CD4-positive, alpha-beta T cell treated with Interferon gamma for 1 hour (primary cell): Measurements from ENCODE around the gene PPP2R2D.

ENCODE experiments used
- DNase-seq: peaks from one replicate; pipeline ENCODE4 v3.0.0-alpha.2; 2020

Gene PPP2R2D

DNA sequence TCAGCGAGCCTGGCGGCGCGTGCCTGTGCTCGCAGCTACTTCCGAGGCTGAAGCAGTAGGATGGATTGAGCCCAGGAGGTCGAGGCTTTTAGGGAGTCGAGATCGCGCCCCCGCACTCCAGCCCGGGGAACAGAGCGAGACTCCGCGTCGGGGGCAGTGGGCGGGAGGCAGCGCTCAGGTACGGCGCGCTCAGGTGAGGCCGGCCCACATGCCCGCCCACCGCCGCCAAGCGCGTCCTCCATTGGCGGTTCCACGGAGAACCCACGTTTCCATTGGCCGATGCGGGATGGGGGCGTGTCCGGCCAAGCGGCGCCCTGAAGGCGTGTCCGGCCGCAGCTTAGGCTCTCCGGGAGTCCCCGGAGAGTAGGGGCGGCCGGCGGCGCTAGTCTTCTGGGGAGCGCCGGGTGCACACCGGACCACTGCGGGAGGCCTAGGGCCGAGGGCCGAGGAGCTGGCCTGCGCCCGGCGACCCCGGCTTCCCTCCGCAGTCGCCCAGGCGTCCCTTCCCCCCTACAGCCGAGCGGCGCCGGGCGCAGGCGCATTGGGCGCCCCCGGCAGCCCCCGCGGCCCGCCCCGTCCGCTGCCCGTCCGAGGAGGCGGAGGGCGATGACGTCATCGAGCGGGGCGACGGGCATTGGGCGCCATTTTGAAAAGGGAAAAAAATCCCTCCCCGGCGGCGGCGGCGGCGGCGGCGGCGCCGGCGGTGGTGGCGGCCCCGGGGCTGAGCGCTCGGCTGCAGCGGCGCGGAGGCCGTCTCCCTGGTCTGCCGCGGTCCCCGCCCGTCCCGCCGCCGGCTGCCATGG lies at the start of gene PPP2R2D:
Gene PPP2R2D, plus strand, starts transcription at position 659 of the 803 bp plus-strand sequence. Its CDS starts 141 bp downstream, at position 800.
- DNase-seq, result peak; percentile 94

DNA sequence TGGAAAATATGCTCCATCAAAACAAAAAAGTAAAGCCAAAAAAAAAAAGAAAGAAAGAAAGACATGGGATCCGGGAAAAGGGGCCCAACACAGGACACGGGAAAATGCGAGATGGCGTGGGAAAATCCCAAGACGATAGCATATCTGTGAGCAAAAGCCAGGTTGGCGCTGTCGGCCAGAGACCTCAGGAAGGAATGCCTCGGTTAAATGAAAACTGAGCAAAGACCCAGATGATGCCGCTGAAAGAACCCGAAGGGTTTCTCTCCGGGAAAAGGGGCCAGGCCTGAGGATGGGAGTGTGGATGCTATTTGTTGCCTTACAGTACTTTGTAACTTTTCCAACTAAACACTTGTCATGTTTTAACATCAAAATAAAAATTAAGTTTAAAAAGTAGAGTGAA lies 49.5 kb upstream of the PPP2R2D start:
- DNase-seq, result no peak

DNA sequence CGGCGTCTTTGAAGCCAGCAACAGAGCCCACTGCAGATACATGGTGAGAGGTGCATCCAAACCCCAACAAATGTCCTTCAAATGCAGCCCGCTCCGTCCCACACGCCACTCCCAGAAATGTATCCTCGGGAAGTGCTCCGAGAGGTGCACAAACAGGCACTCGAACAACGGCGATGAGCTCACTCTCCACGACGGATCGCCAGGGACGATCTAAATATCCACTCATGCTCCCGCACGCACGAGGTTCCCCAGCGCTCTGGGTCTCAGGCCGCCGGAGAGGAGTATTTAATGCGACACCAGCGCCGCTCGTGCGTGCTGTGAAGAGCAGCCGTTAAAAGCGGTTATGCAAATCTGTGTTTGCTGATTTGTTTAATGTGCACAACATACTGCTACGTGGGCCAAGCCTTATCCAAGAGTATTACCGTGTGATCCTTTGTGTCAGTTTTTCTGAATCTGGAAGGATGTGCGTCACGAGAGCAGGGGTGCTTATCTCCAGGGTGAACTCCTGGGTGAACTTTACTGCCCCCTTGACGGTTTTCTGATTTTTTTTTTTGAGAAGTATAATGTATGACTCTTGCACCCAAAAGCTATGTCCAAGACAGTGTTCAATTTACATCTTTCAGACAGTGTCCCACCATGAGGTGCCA lies 48.5 kb upstream of the PPP2R2D start:
- no peak for DNase-seq

DNA sequence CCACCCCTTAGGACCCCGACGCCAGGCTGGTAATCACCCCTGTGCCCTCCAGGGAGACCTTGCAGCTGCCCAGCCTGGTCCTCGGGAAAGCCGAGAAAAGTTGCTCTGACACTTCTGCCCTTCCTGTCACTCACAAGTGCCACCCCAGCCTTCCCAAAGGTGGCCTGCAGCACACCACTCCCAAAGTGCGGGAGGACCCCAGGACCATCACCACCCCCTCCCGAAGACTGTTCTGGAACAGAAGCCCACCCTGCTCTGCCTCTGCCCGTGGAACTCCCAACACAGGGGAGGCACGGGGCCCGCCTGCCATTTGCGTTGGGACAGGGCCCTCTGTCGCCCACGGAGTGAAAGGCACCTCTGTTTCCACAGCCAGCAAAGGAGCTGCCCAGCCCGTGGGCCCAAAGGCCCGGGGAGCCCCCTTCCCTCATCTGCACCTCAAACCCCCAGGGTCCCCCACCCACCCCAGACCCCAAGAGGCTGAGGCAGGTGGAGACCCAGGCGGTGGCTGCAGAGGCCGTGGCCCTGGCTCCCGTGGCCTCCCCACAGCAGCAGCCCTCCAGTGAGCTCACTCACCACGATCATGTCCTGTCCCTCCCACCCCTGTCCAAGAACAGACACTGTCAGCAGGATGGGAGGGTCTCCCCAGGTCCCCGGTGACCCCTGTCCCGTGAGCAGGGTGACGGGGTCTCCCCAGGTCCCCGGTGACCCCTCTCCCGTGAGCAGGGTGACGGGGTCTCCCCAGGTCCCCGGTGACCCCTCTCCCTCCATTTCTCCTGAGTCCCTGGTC lies 47.8 kb upstream of the PPP2R2D start:
- DNase-seq, result no peak

GRCh38 chr10:131853610-131853964 lies 47.2 kb upstream of the PPP2R2D start:
- no peak for DNase-seq

DNA sequence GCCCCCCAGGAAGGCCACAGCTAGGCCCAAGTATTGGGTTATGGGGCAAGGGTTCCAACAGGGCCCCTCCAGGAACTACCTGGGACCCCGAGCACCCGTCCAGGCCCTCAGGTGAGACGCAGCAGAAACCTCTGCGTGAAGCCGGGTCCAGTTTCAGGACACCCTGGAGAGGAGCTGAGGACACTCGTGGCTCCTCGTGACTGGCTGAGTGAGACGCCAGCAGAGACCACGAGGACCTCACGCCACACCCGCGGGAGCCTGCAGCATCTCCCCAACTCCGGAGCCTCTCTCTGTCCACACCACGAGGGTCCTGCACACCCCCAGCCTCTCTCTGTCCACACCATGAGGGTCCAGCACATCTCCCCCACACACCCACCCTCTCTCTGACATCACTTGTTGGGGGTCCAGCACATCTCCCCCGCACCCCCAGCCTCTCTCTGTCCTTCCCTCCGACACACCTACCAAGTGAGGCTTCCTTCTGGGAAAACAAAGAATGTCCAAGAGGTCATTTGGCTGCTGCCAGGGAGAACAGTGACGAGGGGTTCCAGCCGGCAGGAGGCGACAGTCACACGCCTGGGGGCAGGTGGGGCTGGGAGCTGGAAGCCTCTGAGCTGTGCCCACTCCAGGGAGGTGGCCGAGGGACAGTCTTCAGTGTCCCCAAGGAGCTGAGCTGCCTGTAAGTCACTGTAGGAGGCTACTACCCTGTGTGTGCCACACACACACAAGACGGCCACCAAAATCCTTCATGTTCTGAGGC lies 46.1 kb upstream of the PPP2R2D start:
- DNase-seq, result no peak

DNA sequence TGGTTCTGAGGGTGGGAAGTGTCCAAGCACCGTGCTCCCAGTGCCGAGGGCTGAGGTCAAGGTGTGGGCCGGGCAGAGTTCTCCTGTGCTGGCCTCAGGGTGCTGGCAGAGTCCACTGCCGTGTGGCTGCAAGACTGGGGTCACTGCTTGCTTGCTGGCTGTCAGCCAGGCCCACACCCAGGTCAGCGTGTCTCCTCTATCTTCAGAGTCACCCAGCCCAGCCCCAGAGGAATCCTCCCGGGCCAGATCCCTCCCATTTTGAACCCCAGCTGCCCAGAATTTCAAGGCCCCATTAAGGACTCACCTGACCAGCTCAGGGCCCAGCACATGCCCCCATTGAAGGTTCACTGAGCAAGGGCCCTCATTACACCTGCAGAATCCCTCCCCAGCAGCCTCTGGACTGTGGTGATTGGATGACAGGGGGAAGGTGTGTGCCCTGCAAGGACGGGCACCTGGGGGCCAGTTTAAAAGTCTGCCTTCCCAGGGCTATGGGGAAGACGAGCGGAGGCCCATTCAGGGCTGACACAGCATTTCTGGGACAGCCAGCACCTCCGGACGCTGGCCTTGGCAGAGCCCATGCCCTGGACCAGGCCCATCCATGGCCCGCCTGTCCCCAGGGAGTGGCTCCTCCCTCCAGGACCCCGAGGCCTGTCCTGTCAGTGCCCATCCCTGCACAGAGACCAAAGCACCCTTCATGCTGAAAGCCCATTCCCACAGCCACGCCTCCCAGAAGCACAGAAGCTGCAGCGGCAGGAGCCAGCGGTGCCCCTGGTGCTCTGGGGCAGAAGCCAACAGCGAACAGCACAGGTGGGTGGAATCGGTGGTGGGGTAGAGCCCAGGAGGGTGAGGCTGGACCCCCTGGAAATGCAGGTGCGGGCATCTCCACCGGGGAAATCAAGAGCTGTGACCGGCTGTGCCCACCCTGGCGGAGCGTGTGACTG lies 45.1 kb upstream of the PPP2R2D start:
- DNase-seq, result no peak

DNA sequence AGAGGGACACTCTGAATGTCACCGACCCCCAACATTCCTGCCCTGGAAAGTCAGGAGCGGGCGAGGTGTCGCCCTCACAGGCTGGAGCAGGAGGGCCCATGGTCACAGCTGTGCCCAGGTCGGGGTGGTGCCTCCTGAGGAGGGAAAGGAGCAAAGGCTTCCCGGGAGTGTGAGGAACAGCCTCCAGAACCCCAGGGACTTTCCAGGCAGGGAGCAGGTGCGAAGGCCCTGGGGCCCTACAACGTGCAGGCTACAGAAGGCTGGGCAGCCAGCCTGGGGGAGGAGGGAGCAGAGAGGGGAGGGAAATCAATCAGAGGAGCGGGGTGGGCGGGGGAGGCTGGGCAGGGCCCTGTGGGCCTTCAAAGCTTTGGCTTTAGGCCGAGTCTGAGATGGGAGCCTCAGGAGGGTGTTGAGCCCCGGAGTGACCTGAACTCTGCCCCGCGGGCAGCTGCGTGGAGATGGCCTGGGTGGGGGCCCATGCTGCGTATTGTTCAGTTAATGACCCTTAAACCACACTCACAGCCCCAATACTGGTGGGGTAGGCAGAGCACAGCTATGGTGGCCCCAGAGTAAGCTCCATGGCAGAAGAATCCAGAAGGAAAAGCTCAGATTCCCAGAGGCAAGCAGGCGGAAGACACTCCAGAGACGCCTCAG lies 44.2 kb upstream of the PPP2R2D start:
- DNase-seq, result no peak

GRCh38 chr10:131857156-131858117 lies 43.4 kb upstream of the PPP2R2D start:
- no peak for DNase-seq

- DNase-seq, result no peak
Measured at GRCh38 chr10:131858118-131858515, 42.7 kb upstream of the PPP2R2D start.

DNA sequence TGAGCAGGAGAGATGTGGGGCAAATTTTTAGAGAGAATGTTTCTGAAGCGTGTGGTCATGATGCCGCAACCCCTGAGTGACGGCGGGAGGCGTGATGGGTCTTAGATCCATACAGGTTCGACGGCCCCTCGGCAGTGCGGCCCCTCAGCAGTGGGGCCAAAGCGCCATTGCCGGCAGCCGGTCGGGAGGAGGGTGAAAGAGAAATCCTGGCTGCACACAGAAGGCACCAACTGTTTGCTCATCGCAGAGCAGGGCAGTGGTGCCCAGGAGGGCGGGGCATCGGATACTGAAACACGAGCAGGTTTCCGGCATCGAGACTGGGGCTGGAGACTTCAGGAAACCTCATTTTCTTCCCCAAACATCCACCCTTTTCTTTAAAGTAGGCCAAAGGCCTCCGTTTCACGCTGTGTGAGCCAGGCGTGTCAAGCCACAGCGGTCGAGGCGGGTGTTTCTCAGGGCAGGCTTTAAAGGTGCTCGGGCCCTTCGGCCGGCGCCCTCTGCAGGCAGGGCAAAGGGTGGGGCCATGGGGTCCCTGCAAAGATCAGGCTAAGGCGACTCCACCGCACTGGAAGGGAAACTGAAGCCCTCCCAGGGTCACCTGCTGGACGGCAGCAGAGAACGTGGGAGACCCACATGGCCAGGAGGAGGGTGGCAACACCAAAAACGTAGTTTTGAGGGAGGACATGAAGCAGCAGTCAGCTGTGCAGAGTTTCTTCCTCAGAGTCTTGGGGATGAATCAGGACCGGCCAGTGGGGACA lies 42.0 kb upstream of the PPP2R2D start:
- no peak for DNase-seq

- no peak for DNase-seq
Measured at GRCh38 chr10:131859341-131860020, 41.3 kb upstream of the PPP2R2D start.

GRCh38 chr10:131860311-131860710 lies 40.5 kb upstream of the PPP2R2D start:
- no peak for DNase-seq

GRCh38 chr10:131860806-131861440 lies 39.9 kb upstream of the PPP2R2D start:
- no peak for DNase-seq

DNA sequence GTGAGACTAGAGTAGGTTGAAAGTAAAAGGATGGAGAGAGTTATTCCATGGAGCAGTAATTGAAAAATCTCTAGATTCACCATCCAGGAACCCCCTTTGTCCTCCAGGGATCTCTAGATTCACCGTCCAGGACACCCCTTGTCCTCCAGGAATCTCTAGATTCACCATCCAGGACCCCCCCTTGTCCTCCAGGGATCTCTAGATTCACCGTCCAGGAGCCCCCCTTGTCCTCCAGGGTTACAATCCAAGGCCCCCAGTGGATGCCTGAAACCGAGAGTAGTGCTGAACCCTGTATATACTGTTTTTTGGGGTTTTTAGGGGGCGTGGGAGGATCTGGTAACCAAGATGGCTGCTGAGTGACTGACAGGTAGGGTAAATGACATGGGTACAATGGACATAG lies 38.3 kb upstream of the PPP2R2D start:
- no peak for DNase-seq

DNA sequence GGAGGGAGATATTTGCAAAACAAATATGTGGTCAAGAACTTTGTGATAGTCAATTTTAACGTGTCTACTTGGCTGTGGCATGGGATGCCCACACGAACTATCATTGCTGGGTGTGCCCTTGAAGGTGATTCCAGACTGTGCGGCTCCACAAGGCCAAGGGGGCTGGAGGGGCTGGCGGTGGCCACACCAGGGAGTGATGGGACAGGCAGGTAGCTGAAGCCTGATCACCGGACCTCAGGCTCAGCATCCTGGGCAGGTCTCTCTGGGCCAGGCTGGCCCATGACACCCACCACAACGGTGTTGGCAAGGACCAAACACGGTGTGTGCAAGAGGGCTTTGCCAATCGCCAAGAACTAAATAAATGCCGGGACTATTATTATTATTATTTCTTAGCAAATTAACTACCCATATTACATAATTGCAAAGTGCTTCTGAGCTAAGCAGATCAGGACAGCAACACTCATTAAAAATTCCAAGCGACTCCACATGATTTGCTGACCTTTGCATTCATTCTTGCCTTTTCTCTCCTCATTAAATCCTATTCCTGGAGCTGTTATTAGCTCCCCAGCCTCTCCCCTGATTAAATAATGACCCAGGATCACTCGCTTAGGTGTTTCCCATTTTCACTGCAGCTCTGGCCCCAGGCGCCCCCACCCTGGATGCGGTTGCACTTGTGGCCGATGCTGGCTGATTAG lies 35.4 kb upstream of the PPP2R2D start:
- DNase-seq, result no peak

GRCh38 chr10:131866673-131867072 lies 34.1 kb upstream of the PPP2R2D start:
- DNase-seq, result no peak

- no peak for DNase-seq
Measured at GRCh38 chr10:131868436-131868835, 32.4 kb upstream of the PPP2R2D start.
